HUES48 (cell line): ENCODE data around the gene EVL.
A peak's percentile ranks its signal among the peaks of the same experiment; 100 is the strongest.

Experiments used
- H3K27ac ChIP-seq: one replicate; pipeline ENCODE4 v1.7.0; 2013; ENCODE audit warnings: low read depth, low read length, inconsistent platforms
- H3K27me3 ChIP-seq: 2 replicates; pipeline ENCODE4 v1.6.1; 2013; ENCODE audit warnings: mild to moderate bottlenecking, low read length; ENCODE audit not compliant: control insufficient read depth, insufficient read depth
- H3K36me3 ChIP-seq: 2 replicates; pipeline ENCODE4 v1.6.1; 2013; ENCODE audit warnings: low read length; ENCODE audit not compliant: control insufficient read depth, insufficient read depth
- H3K4me1 ChIP-seq: 2 replicates; pipeline ENCODE4 v1.6.1; 2013; ENCODE audit warnings: mild to moderate bottlenecking, low read length; ENCODE audit not compliant: control insufficient read depth, insufficient read depth
- H3K4me3 ChIP-seq: 2 replicates; pipeline ENCODE4 v1.5.1; 2013; ENCODE audit warnings: mild to moderate bottlenecking, low read depth, low read length
- H3K9ac ChIP-seq: 2 replicates; pipeline ENCODE4 v1.6.1; 2013; ENCODE audit warnings: mild to moderate bottlenecking, low read depth, low read length, moderate library complexity
- H3K9me3 ChIP-seq: 2 replicates; pipeline ENCODE4 v1.6.1; 2013; ENCODE audit warnings: low read length; ENCODE audit not compliant: control insufficient read depth, insufficient read depth

Gene EVL

GRCh38 chr14:100132903-100133510 is 67.8 kb downstream of the EVL start:
- H3K4me3 ChIP-seq, result no peak overlapping the region
- no peaks in the 10 kb centered on the region for H3K9me3 ChIP-seq
- no peak overlapping the region for H3K27ac ChIP-seq
- peaks cover 19% of the 10 kb centered on the region; the same call in 1 of the 2 replicates for H3K36me3 ChIP-seq
- peaks cover 9% of the 10 kb centered on the region; the same call in 1 of the 2 replicates for H3K4me1 ChIP-seq
- no peak overlapping the region for H3K9ac ChIP-seq
- H3K27me3 ChIP-seq, result no peaks in the 10 kb centered on the region

DNA sequence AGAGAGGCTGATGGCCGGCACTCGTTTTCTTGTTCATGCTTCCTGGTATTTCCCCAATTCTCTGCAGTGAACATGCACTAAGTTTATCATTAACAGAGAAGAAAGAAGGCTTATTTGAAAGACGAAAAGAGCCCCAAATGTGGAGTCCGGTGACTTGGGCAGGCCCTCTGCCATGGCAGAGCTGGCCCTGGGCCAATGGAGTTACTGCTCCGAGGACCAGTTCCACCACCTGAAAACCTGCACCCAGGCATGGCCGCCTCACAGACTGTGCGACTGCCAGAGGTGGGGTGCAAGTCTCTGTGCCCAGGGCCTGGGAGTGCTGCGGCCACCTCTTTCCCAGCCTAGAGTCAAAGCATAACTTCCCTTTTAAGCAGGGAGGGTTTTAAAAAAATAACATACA is 69.4 kb downstream of the EVL start:
- Histone ChIP-seq H3K4me3 (no peak overlapping the region), H3K36me3 (peaks cover 18% of the 10 kb centered on the region; the same call in 1 of the 2 replicates), H3K9ac (no peak overlapping the region), H3K4me1 (peaks cover 9% of the 10 kb centered on the region; the same call in 1 of the 2 replicates), H3K27ac (no peak overlapping the region), H3K27me3 (no peaks in the 10 kb centered on the region), H3K9me3 (no peaks in the 10 kb centered on the region)

DNA sequence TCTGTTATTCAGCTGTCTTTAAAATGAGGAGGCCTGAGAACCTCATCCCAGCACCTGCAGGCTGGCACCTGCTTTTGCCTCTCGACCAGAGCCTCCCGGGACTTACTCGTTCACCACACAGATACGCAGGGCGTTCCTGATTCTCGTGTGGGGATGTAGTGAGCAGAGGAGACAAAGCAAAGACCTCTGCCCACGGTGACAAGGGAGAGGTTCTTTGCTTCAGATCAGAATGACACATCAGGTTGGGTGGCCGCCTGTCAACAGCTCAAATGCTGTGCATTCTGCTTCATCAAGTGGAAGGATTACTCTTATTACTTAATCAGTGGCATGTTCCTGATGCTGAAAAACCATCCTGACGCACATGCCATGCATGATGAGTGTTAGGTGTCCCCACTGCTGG is 69.9 kb downstream of the EVL start:
- H3K36me3 ChIP-seq, result peaks cover 14% of the 10 kb centered on the region; the same call in 1 of the 2 replicates
- no peak overlapping the region for H3K4me3 ChIP-seq
- no peaks in the 10 kb centered on the region for H3K9me3 ChIP-seq
- no peak overlapping the region for H3K9ac ChIP-seq
- no peak overlapping the region for H3K27ac ChIP-seq
- H3K4me1 ChIP-seq, result peaks cover 9% of the 10 kb centered on the region; the same call in 1 of the 2 replicates
- H3K27me3 ChIP-seq, result no peaks in the 10 kb centered on the region

DNA sequence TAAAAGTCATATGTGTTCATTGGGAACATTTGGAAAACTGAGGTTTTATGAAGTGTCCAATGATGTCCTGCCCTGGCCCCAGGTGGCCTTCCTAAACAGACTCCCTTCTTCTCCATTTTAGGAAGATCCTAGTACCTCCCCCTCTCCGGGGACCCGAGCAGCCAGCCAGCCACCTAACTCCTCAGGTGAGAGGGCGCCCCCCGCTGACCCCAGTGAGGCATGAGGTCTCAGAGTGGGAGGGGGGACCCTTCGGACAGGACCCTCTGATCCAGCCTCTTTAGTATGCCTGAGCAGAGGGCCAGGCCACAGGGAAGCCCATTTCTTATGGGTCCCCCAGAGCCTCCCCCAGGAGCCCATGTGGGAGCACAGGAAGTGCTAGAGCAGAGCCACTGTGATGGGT is 70.6 kb downstream of the EVL start:
- no peaks in the 10 kb centered on the region for H3K9me3 ChIP-seq
- H3K4me1 ChIP-seq, result peaks cover 12% of the 10 kb centered on the region; the same call in 1 of the 2 replicates
- no peaks in the 10 kb centered on the region for H3K27me3 ChIP-seq
- no peak overlapping the region for H3K4me3 ChIP-seq
- peaks cover 12% of the 10 kb centered on the region; the same call in 1 of the 2 replicates for H3K36me3 ChIP-seq
- no peak overlapping the region for H3K9ac ChIP-seq
- H3K27ac ChIP-seq, result no peak overlapping the region

DNA sequence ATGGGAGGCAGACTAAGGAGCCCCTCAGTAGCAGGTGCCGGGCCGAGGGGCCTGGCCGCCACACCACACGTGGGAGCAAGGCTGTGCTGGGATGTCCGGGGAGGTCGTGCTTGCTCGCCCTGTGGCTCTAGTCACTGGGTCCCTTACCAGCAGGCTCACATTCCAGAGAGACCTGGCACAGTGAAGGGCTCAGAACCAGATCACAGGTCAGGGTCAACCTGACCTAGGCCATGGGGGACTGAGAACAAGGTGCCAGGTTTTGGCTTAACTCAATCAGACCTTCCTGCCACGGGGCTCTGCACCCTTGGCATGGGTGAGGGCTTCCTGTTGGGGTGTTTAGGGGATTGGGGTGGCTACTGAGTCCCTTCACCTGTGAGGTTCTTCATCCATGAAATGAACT is 72.0 kb downstream of the EVL start:
- Histone ChIP-seq H3K36me3 (peaks cover 12% of the 10 kb centered on the region; the same call in 1 of the 2 replicates), H3K9ac (no peak overlapping the region), H3K9me3 (no peaks in the 10 kb centered on the region), H3K27ac (no peak overlapping the region), H3K4me1 (peaks cover 4% of the 10 kb centered on the region; the same call in 1 of the 2 replicates), H3K27me3 (no peaks in the 10 kb centered on the region), H3K4me3 (no peak overlapping the region)

GRCh38 chr14:100138082-100138787 is 73.0 kb downstream of the EVL start:
- H3K27me3 ChIP-seq, result no peaks in the 10 kb centered on the region
- H3K36me3 ChIP-seq, result peaks cover 12% of the 10 kb centered on the region; the same call in 1 of the 2 replicates
- no peak overlapping the region for H3K4me3 ChIP-seq
- no peak overlapping the region for H3K27ac ChIP-seq
- peaks cover 4% of the 10 kb centered on the region; the same call in 1 of the 2 replicates for H3K4me1 ChIP-seq
- H3K9ac ChIP-seq, result no peak overlapping the region
- H3K9me3 ChIP-seq, result no peaks in the 10 kb centered on the region

DNA sequence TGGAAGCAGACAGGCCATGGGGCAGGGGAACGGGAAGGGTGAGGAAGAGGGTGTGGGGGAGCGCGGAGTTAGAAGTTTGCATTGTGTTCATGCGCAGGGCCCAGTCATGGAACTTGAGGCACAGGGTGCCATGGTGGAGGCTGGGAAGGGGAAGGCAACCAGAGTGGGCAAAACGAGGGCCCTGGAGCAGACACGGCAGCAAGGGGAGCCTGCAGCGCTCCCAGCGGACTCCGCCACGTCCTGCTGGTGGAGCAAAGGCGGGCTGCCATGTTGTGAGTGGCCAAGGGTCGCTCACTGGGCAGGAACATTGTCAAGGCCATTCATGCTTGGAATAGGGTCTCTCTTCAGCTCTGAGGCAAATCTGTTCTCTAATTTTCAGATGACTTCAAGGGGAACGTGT is 73.7 kb downstream of the EVL start:
- Histone ChIP-seq H3K36me3 (peaks cover 11% of the 10 kb centered on the region; the same call in 1 of the 2 replicates), H3K9me3 (no peaks in the 10 kb centered on the region), H3K4me3 (no peak overlapping the region), H3K4me1 (peaks cover 4% of the 10 kb centered on the region; the same call in 1 of the 2 replicates), H3K27me3 (no peaks in the 10 kb centered on the region), H3K9ac (no peak overlapping the region), H3K27ac (no peak overlapping the region)

- H3K36me3 ChIP-seq, result peaks cover 7% of the 10 kb centered on the region; the same call in 1 of the 2 replicates
- no peaks in the 10 kb centered on the region for H3K27me3 ChIP-seq
- no peak overlapping the region for H3K4me3 ChIP-seq
- no peak overlapping the region for H3K9ac ChIP-seq
- peaks cover 4% of the 10 kb centered on the region; the same call in 1 of the 2 replicates for H3K4me1 ChIP-seq
- peak overlapping the region; percentile 17 for H3K27ac ChIP-seq
- H3K9me3 ChIP-seq, result no peaks in the 10 kb centered on the region
These were observed 75.3 kb downstream of the EVL start for GRCh38 chr14:100140452-100141078.

- no peak overlapping the region for H3K4me3 ChIP-seq
- H3K27ac ChIP-seq, result no peak overlapping the region
- peaks cover 7% of the 10 kb centered on the region; the same call in 1 of the 2 replicates for H3K36me3 ChIP-seq
- H3K27me3 ChIP-seq, result no peaks in the 10 kb centered on the region
- no peaks in the 10 kb centered on the region for H3K9me3 ChIP-seq
- H3K9ac ChIP-seq, result no peak overlapping the region
- peaks cover 4% of the 10 kb centered on the region; the same call in 1 of the 2 replicates for H3K4me1 ChIP-seq
These were observed 75.9 kb downstream of the EVL start for GRCh38 chr14:100141098-100141497.

- Histone ChIP-seq H3K36me3 (peaks cover 7% of the 10 kb centered on the region; the same call in 1 of the 2 replicates), H3K9me3 (no peaks in the 10 kb centered on the region), H3K4me1 (peaks cover 4% of the 10 kb centered on the region; the same call in 1 of the 2 replicates), H3K9ac (no peak overlapping the region), H3K27me3 (no peaks in the 10 kb centered on the region), H3K27ac (no peak overlapping the region), H3K4me3 (no peak overlapping the region)
These were observed 77.1 kb downstream of the EVL start for GRCh38 chr14:100142073-100143040.
